ENCODE data around the gene ZDHHC13. TPM values are rescaled to one million over a fixed set of nuclear protein-coding genes. Genes with fewer than 3 reads are reported as not detected.

ZDHHC13 gene
- total and polyA plus RNA-seq, 2 of the 4 experiments (the other 2 are of a cell fraction), result 7.2 to 15.1 TPM

- no peaks in the 10 kb centered on the region for H3K9me3 ChIP-seq (ENCODE audit: control insufficient read depth, insufficient read depth, low read length)
- H2AK5ac ChIP-seq (ENCODE audit: low read depth, low read length), result no peak overlapping the region
- peaks cover 10% of the 10 kb centered on the region for H3K27me3 ChIP-seq (ENCODE audit: control insufficient read depth, insufficient read depth, low read length)
- no peak overlapping the region for H4K5ac ChIP-seq (ENCODE audit: low read depth, low read length)
- no peak overlapping the region for H2BK5ac ChIP-seq (ENCODE audit: low read depth, low read length, poor library complexity, severe bottlenecking)
- intact Hi-C loops (cut with micrococcal nuclease) (no loop called here), in situ Hi-C loops (cut with MboI; ENCODE audit: low sequenced_read_pairs) (loop anchor here (25.0 kb wide), 1 partner anchor 670 kb away; no protein-coding TSS in a partner anchor), dilution Hi-C loops (cut with HindIII; ENCODE audit: low sequenced_read_pairs, unreplicated experiment) (no loop called here)
- no CpG with 5 or more reads among the region's 3 CpGs for WGBS, 2 experiments (ENCODE audit: extremely low coverage in 2 of 2, insufficient read length in 1 of 2)
- no peak overlapping the region for H3K14ac ChIP-seq (replicated peaks; ENCODE audit: low read depth, low read length)
- no peak overlapping the region for H3K27ac ChIP-seq (ENCODE audit: insufficient read depth, low read length)
- no peak overlapping the region for H3K4me2 ChIP-seq (ENCODE audit: low read depth, low read length)
- H4K8ac ChIP-seq (ENCODE audit: low read depth in 2 of 2, low read length in 2 of 2), result no peak overlapping the region
- H3K4me3 ChIP-seq (ENCODE audit: insufficient read depth, low read depth, low read length), result no peak overlapping the region
- H3K79me1 ChIP-seq (ENCODE audit: low read depth in 1 of 2, low read length in 2 of 2), result no peaks in the 10 kb centered on the region
- H3K36me3 ChIP-seq (ENCODE audit: control insufficient read depth, insufficient read depth, low read length), result no peaks in the 10 kb centered on the region
- no peak overlapping the region for H3K4ac ChIP-seq (ENCODE audit: low read depth, low read length)
- H2AK9ac ChIP-seq (replicated peaks; ENCODE audit: low read depth, low read length, poor library complexity), result no peak overlapping the region
- H3K18ac ChIP-seq (ENCODE audit: low read depth, low read length), result no peak overlapping the region
- ChIA-PET CTCF (no interaction called here), POLR2A (ENCODE audit: unreplicated experiment) (no interaction called here)
- no peak overlapping the region for H2BK120ac ChIP-seq (ENCODE audit: low read depth, low read length)
- no peak for DNase-seq
- no peaks in the 10 kb centered on the region for H3K4me1 ChIP-seq (ENCODE audit: control insufficient read depth, insufficient read depth, low read length)
- H2BK20ac ChIP-seq (ENCODE audit: low read depth, low read length), result no peak overlapping the region
- no peaks in the 10 kb centered on the region for H3K9me1 ChIP-seq (ENCODE audit: insufficient read depth, low read length)
- ATAC-seq (ENCODE audit: low read depth), result no peak
- no peak overlapping the region for H3K9ac ChIP-seq (ENCODE audit: low read depth, low read length)
- no peak overlapping the region for H2AFZ ChIP-seq (replicated peaks; ENCODE audit: low read length, poor library complexity)
- no peaks in the 10 kb centered on the region for H4K20me1 ChIP-seq (ENCODE audit: insufficient read depth, low read length)
- no peak overlapping the region for H3K56ac ChIP-seq (ENCODE audit: extremely low read depth, insufficient read depth, low read length)
- TF ChIP-seq RAD21 (IDR thresholded peaks at IDR 0.05; ENCODE audit: low read length) (no peak), ELK1 (IDR thresholded peaks at IDR 0.05; ENCODE audit: borderline replicate concordance, low read depth, low read length) (no peak), MXI1 (IDR thresholded peaks at IDR 0.05; ENCODE audit: borderline replicate concordance, low read depth, low read length) (no peak), FOS (IDR thresholded peaks at IDR 0.05; ENCODE audit: low read depth, low read length) (no peak), POLR2A (IDR thresholded peaks at IDR 0.05; ENCODE audit: low read depth, low read length) (no peak), NFE2L2 (IDR thresholded peaks at IDR 0.05; ENCODE audit: low read depth, low read length) (no peak), RFX5 (IDR thresholded peaks at IDR 0.05; ENCODE audit: low read depth, low read length) (no peak), BHLHE40 (IDR thresholded peaks at IDR 0.05; ENCODE audit: low read depth, low read length) (no peak), SMC3 (IDR thresholded peaks at IDR 0.05; ENCODE audit: low read depth, low read length) (no peak), CHD1 (IDR thresholded peaks at IDR 0.05; ENCODE audit: low read depth, low read length) (no peak), CEBPB (IDR thresholded peaks at IDR 0.05; ENCODE audit: low read depth, low read length) (no peak)
- no peak overlapping the region for H3K23ac ChIP-seq (ENCODE audit: low read depth, low read length)
- H2BK15ac ChIP-seq (ENCODE audit: low read depth, low read length), result no peak overlapping the region
- BruUV-seq (replicated peaks), result no TSS peak
- H4K91ac ChIP-seq (ENCODE audit: insufficient read depth, low read depth, low read length), result no peak overlapping the region
Measured at GRCh38 chr11:19092342-19092741, 24.6 kb upstream of the ZDHHC13 start.
